Spleen (tissue), 11 donors: ENCODE data around the gene ZSCAN22. TPM values are rescaled to one million over a fixed set of nuclear protein-coding genes. Genes with fewer than 3 reads are reported as not detected.
A peak's percentile ranks its signal among the peaks of the same experiment; 100 is the strongest.
"Not testable (repeated sequence)": the region's sequence is repeated elsewhere in the genome, so short reads cannot be mapped to it uniquely, and the experiment has no call there.

Experiments used
- DNase-seq: peaks from one replicate; pipeline ENCODE4 v3.0.0-alpha.2; 2020
- H3K27ac ChIP-seq, 8 donors: fragments of 200-600 bp; sonication (generic) in 7 of 8; 1 replicate in 4 of 8; 2 replicates in 4 of 8; pipeline versions ENCODE4 v1.5.0 to v1.8.0; 2016 to 2021; ENCODE audit warnings: inconsistent platforms in 4 of 8, mild to moderate bottlenecking in 4 of 8, moderate library complexity in 1 of 8
- H3K27me3 ChIP-seq, 7 donors: fragments of 200-600 bp; sonication (generic) in 6 of 7; replicated peaks in 1 of 7; 1 replicate in 4 of 7; 2 replicates in 3 of 7; pipeline versions ENCODE4 v1.5.0 to v1.8.0; 2016 to 2021; ENCODE audit warnings: inconsistent platforms in 3 of 7, mild to moderate bottlenecking in 1 of 7
- H3K36me3 ChIP-seq, 6 donors: fragments of 200-600 bp; sonication (generic) in 5 of 6; 1 replicate in 4 of 6; 2 replicates in 2 of 6; pipeline versions ENCODE4 v1.5.0 to v1.8.0; 2016 to 2021; ENCODE audit warnings: inconsistent platforms in 2 of 6
- H3K4me1 ChIP-seq, 6 donors: fragments of 200-600 bp; sonication (generic) in 5 of 6; 1 replicate in 3 of 6; 2 replicates in 3 of 6; pipeline versions ENCODE4 v1.5.0 to v1.8.0; 2016 to 2021; ENCODE audit warnings: inconsistent platforms in 3 of 6
- H3K4me3 ChIP-seq, 8 donors: fragments of 200-600 bp; sonication (generic) in 7 of 8; 1 replicate in 4 of 8; 2 replicates in 4 of 8; pipeline versions ENCODE4 v1.5.0 to v1.8.0; 2016 to 2021; ENCODE audit warnings: inconsistent platforms in 4 of 8, mild to moderate bottlenecking in 4 of 8, moderate library complexity in 2 of 8
- H3K9me3 ChIP-seq, 8 donors: fragments of 200-600 bp; sonication (generic) in 7 of 8; 1 replicate in 4 of 8; 2 replicates in 4 of 8; pipeline versions ENCODE4 v1.5.0 to v1.8.0; 2016 to 2021; ENCODE audit warnings: inconsistent platforms in 4 of 8
- CTCF ChIP-seq, 11 experiments: fragments of 200-600 bp in 7 of 11; fragments of 450-650 bp in 4 of 11; sonication (generic) in 4 of 11; IDR thresholded peaks in 8 of 11; conservative IDR thresholded peaks in 3 of 11; 1 replicate in 7 of 11; 2 replicates in 4 of 11; pipeline versions ENCODE4 v1.4.0 to v1.8.0; 2016 to 2021; ENCODE audit warnings: antibody characterized with exemption in 11 of 11, inconsistent platforms in 4 of 11, mild to moderate bottlenecking in 1 of 11
- POLR2A ChIP-seq, 3 donors: fragments of 450-650 bp; IDR thresholded peaks; one replicate each; pipeline ENCODE4 v1.5.1; 2017; ENCODE audit warnings: antibody characterized with exemption in 3 of 3, mild to moderate bottlenecking in 1 of 3
- POLR2AphosphoS5 ChIP-seq, 3 donors: sonication (generic); formaldehyde crosslinking; IDR thresholded peaks; one replicate each; pipeline ENCODE4 v1.5.1; 2017; ENCODE audit warnings: antibody characterized with exemption in 3 of 3
- WGBS, 5 donors: extraction: QIAGEN DNeasy Blood & Tissue Kit in 3 of 5; methylation state at CpG; one replicate each; pipeline versions ENCODE4 v1.1.5 to v1.1.7; 2013 to 2018; 5-methylcytosine and 5-hydroxymethylcytosine counted together
- intact Hi-C: fragments of 100-400 bp; cut with DNase I; formaldehyde crosslinking; loops from one replicate; pipeline ENCODE4 v1.15.0; 2023; ENCODE audit warnings: low total_unique reads
- polyA plus RNA-seq, 3 donors: library from polyadenylated mRNA; stranded (reverse); fragments of 200-250 nt; gene quantifications; one replicate each; pipeline ENCODE4 v1.2.1, GENCODE V29; 2013
- total RNA-seq, 7 donors: library from RNA; depleted of rRNA in 3 of 7; stranded (reverse); fragments of >200 nt in 3 of 7; fragmentation: NEBNext Ultra II Directional in 4 of 7; extraction: Animal tissue kit (Norgen Biotek cat#: 25700) in 4 of 7; gene quantifications; one replicate each; pipeline versions ENCODE4 v1.1.0 to v1.2.1, GENCODE V29; 2016 to 2021
- donor health status: healthy with polysubstance abuse.
- donor health status: DM: no; HTN: no; CAD: no; lungs with moderate emphysema.
- donor health status: DM: no; HTN: no; CAD: no.
- donor health status: Bipolar disorder and iron deficiency.
- donor health status: healthy.
- donor health status: DM: no; HTN: no; CAD: no.
- donor health status: DM: yes; HTN: yes; CAD: no.

ZSCAN22 gene
- total and polyA plus RNA-seq, 10 donors = 0.48 to 3.9 (median 3.0) TPM

- Histone ChIP-seq H3K4me3 (no peak overlapping the region), H3K27me3 (no peaks in the 10 kb centered on the region), H3K9me3 (no peaks in the 10 kb centered on the region), H3K36me3 (peaks cover 0 to 18% (median 0%) of the 10 kb centered on the region in 6 donors), H3K4me1 (peaks cover 0 to 11% (median 7%) of the 10 kb centered on the region in 6 donors), H3K27ac (no peak overlapping the region)
- intact Hi-C loops = no loop called here
- WGBS, 5 donors = 90 to 97% (median 93%) methylated on average over 26 to 68 of the region's 68 CpGs
- TF ChIP-seq POLR2AphosphoS5 (IDR thresholded peaks at IDR 0.05) (no peak), POLR2A (IDR thresholded peaks at IDR 0.05) (no peak), CTCF (IDR thresholded peaks at IDR 0.05 in 8 of 11, conservative IDR thresholded peaks at IDR 0.05 in 3 of 11) (no peak)
- DNase-seq = peak; percentile 67
Observed at GRCh38 chr19:58368561-58369360, 42.0 kb downstream of the ZSCAN22 start.

DNA sequence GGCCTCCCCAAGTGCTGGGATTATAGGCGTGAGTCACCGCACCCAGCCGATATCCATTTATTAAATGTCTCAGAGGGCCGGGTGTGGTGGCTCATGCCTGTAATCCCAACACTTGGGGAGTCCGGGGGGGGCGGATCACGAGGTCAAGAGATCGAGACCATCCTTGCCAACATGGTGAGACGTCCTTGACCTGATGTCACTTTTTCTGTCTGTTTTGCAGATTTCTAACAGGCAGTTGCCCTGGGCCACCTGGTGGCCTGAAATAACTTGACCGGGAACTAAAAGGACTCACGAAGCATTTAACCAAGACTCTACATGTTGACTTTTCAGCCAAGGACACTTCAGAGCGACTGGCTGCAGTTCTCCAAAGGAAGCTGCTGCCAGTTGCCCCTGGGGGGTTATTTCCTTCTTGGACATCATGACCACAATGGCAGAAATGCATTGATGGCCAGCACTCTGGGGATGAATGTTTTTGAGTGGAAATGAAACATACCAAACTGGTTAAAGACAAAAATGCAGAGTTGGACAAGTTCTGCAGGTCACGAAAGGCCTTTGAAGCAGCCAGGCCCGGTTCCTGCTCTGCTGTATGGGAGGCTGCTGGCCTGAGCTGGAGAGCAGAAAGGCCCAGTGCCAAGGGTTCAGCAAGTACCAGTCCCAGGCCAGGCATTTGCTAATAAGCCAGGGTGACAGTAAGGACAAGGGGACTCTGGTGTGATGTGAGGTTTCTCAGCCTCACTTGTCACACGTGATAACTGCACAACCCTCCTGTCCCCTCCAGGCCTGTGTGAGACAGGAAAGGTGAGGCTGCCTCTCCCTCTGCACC, 45.7 kb downstream of the ZSCAN22 start:
- H3K27ac ChIP-seq = no peak overlapping the region
- no peaks in the 10 kb centered on the region for H3K27me3 ChIP-seq
- H3K4me3 ChIP-seq = no peak overlapping the region
- H3K36me3 ChIP-seq = peaks cover 0 to 17% (median 0%) of the 10 kb centered on the region in 6 donors
- no peak for TF ChIP-seq CTCF (IDR thresholded peaks at IDR 0.05 in 8 of 11, conservative IDR thresholded peaks at IDR 0.05 in 3 of 11)
- no peak for TF ChIP-seq POLR2AphosphoS5 (IDR thresholded peaks at IDR 0.05)
- TF ChIP-seq POLR2A (IDR thresholded peaks at IDR 0.05) = no peak
- H3K9me3 ChIP-seq = no peaks in the 10 kb centered on the region
- DNase-seq = peak; percentile 52
- intact Hi-C loops = no loop called here
- 73 to 82% (median 78%) methylated on average over 15 of the region's 15 CpGs for WGBS, 5 donors
- no peaks in the 10 kb centered on the region for H3K4me1 ChIP-seq

DNA sequence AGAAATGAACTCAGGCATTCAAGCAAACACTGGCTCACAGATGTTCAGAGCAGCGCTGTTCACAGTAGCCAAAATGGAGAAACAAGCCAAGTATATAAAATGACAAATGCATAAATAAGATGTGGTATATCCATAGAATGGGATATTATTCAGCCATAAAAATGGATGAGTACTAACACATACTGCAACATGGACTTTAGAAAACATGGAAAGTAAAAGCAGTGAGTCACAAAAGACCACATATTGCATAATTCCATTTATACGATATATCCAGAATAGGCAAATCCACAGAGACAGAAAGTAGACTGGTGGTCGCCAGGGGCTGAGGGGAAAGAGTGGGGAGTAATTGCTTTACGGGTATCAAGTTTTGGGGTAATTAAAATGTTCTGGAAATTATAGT, 47.4 kb downstream of the ZSCAN22 start:
- H3K4me3 ChIP-seq = no peak overlapping the region
- intact Hi-C loops = no loop called here
- peaks cover under 1 to 7% (median 3%) of the 10 kb centered on the region in 6 donors for H3K4me1 ChIP-seq
- WGBS, 5 donors = 73 to 88% (median 75%) methylated on average over 4 of the region's 4 CpGs
- peaks cover 0 to 1% (median 0%) of the 10 kb centered on the region in 6 donors for H3K36me3 ChIP-seq
- no peak overlapping the region for H3K27ac ChIP-seq
- no peaks in the 10 kb centered on the region for H3K9me3 ChIP-seq
- no peak for DNase-seq
- TF ChIP-seq POLR2A (IDR thresholded peaks at IDR 0.05) = no peak
- TF ChIP-seq POLR2AphosphoS5 (IDR thresholded peaks at IDR 0.05) = no peak
- TF ChIP-seq CTCF (IDR thresholded peaks at IDR 0.05 in 8 of 11, conservative IDR thresholded peaks at IDR 0.05 in 3 of 11) = no peak
- H3K27me3 ChIP-seq = no peaks in the 10 kb centered on the region

- H3K4me3 ChIP-seq, intact Hi-C loops, DNase-seq, H3K36me3 ChIP-seq, H3K27me3 ChIP-seq, H3K9me3 ChIP-seq, H3K27ac ChIP-seq: not testable (repeated sequence)
- H3K4me1 ChIP-seq = peaks cover 18 to 26% (median 20%) of the 10 kb centered on the region in 6 donors
- WGBS, 5 donors = 81 to 98% (median 89%) methylated on average over 7 of the region's 7 CpGs
Observed at GRCh38 chr19:58376724-58377123, 49.9 kb downstream of the ZSCAN22 start.
